ENCODE results near the gene NANS. TPM values are rescaled to one million over a fixed set of nuclear protein-coding genes. Genes with fewer than 3 reads are reported as not detected.

The NANS gene
- total RNA-seq, 1 experiment from 2014 or later, result 84.9 TPM

Other genes starting within 250 kb of the NANS start
- gene FOXE1, start 203.5 kb upstream of the NANS start, total RNA-seq (2021), result 5.7 and 7.7 TPM in 2 replicates
- 12.0 and 15.8 TPM in 2 replicates for gene TRMO, start 134.2 kb upstream of the NANS start, total RNA-seq (2021)
- not detected in 2 replicates for gene HEMGN, start 118.6 kb upstream of the NANS start, total RNA-seq (2021)
- gene ANP32B, start 73.4 kb upstream of the NANS start, total RNA-seq (2021), result 280 and 284 TPM in 2 replicates
- gene TRIM14, start 62.5 kb downstream of the NANS start, total RNA-seq (2021), result 18.1 and 20.2 TPM in 2 replicates
- 19.5 and 19.8 TPM in 2 replicates for gene CORO2A, start 135.9 kb downstream of the NANS start, total RNA-seq (2021)
- gene TBC1D2, start 198.9 kb downstream of the NANS start, total RNA-seq (2021), result 42.9 and 44.7 TPM in 2 replicates